K562 (cell line): ENCODE data around the gene HPCA. TPM values are rescaled to one million over a fixed set of nuclear protein-coding genes. Genes with fewer than 3 reads are reported as not detected.

Source experiments
- CTBP1 ChIP-seq: fragments of 450-650 bp; IDR thresholded peaks from 2 replicates; pipeline ENCODE4 v1.6.1; 2016; ENCODE audit warnings: borderline replicate concordance
- GATAD2A ChIP-seq: fragments of 450-650 bp; IDR thresholded peaks from 2 replicates; pipeline ENCODE4 v1.6.1; 2017
- KLF16 ChIP-seq: IDR thresholded peaks from 2 replicates; pipeline ENCODE4 v1.6.1; 2016; ENCODE audit warnings: antibody characterized with exemption
- PRDM10 ChIP-seq: fragments of 450-650 bp; IDR thresholded peaks from 2 replicates; pipeline ENCODE4 v1.6.1; 2018; ENCODE audit not compliant: partially characterized antibody
- PTRF ChIP-seq: fragments of 450-650 bp; IDR thresholded peaks from 2 replicates; pipeline ENCODE4 v1.6.1; 2016; ENCODE audit warnings: mild to moderate bottlenecking, missing genetic modification characterization, missing compliant biosample characterization
- RAD51 ChIP-seq: fragments of 450-650 bp; IDR thresholded peaks from 2 replicates; pipeline ENCODE4 v1.7.1; 2016; ENCODE audit warnings: low read depth, mild to moderate bottlenecking, borderline replicate concordance
- SMC3 ChIP-seq: conservative IDR thresholded peaks from 2 replicates; pipeline ENCODE4 v1.6.1; 2011; ENCODE audit warnings: low read depth, low read length, improper control_type of control experiment; ENCODE audit not compliant: insufficient read depth
- STAG1 ChIP-seq: sonication (generic); formaldehyde crosslinking; IDR thresholded peaks from 2 replicates; pipeline ENCODE4 v1.5.0; 2020; ENCODE audit warnings: missing genetic modification reagents, borderline replicate concordance
- UBTF ChIP-seq, 2 experiments: IDR thresholded peaks; 2 replicates each; pipeline ENCODE4 v1.6.1; 2012; ENCODE audit warnings: improper control_type of control experiment in 2 of 2, low read depth in 2 of 2, low read length in 2 of 2, borderline replicate concordance in 1 of 2
- ZBTB49 ChIP-seq: sonication (generic); formaldehyde crosslinking; IDR thresholded peaks from 2 replicates; pipeline ENCODE4 v1.8.0; 2022; ENCODE audit warnings: missing genetic modification reagents, mild to moderate bottlenecking, borderline replicate concordance
- ZNF175 ChIP-seq: fragments of 200-800 bp; sonication (Bioruptor generic); IDR thresholded peaks from 2 replicates; pipeline ENCODE4 v1.6.1; 2016; ENCODE audit warnings: low read depth, mild to moderate bottlenecking, missing genetic modification characterization, missing compliant biosample characterization
- ZNF212 ChIP-seq: fragments of 450-650 bp; formaldehyde crosslinking; IDR thresholded peaks from 2 replicates; pipeline ENCODE4 v1.4.0; 2020; ENCODE audit warnings: mild to moderate bottlenecking
- ZNF609 ChIP-seq: sonication (generic); formaldehyde crosslinking; IDR thresholded peaks from 2 replicates; pipeline ENCODE4 v1.8.1; 2023; ENCODE audit warnings: missing genetic modification reagents, mild to moderate bottlenecking, borderline replicate concordance
- polyA plus RNA-seq, 8 experiments: library from polyadenylated mRNA; depleted of rRNA in 4 of 8; stranded (reverse) in 5 of 8; unstranded in 3 of 8; fragments of >200 nt; fragmentation: Nextera tagmentation in 2 of 8; fragmentation: Illumina TruSeq in 1 of 8; extraction: Ambion mirVana in 2 of 8; extraction: Trizol in 1 of 8; gene quantifications; 2 replicates each; pipeline versions ENCODE4 v1.2.1 to v1.2.3, GENCODE V29; 2011 to 2014; ENCODE audit warnings: inconsistent platforms in 1 of 8, missing spikeins in 1 of 8
- total RNA-seq, 7 experiments: library from RNA; depleted of rRNA in 6 of 7; stranded (reverse); fragments of >200 nt in 6 of 7; fragmentation: Illumina TruSeq in 2 of 7; extraction: Trizol in 2 of 7; gene quantifications; 2 replicates each; pipeline versions ENCODE4 v1.2.1 to v1.2.3, GENCODE V29; 2011 to 2021; ENCODE audit warnings: low replicate concordance in 1 of 7

Gene HPCA
- total and polyA plus RNA-seq, 9 of the 15 experiments (the other 6 are each of a cell fraction or from before 2014, with no cell fraction given): not detected

- TF ChIP-seq UBTF (IDR thresholded peaks at IDR 0.05; ENCODE audit: borderline replicate concordance in 1 of 2, low read depth in 2 of 2, low read length in 2 of 2) (0 out of 4 replicates have a peak, but pooled peaks of 1 of the 2 experiments have one; percentile 29), STAG1 (CRISPR knock-in tag) (peak; percentile 99), ZNF175 (CRISPR knock-in tag) (peak; percentile 88), ZNF212 (CRISPR knock-in tag) (no peak), CTBP1 (peak; percentile 59; the same call in 1 of the 2 replicates), ZBTB49 (CRISPR knock-in tag) (peak; percentile 99), ZNF609 (CRISPR knock-in tag) (peak; percentile 99), KLF16 (peak; percentile 64), SMC3 (peak; percentile 73), PRDM10 (no peak), GATAD2A (no peak), RAD51 (no peak), PTRF (no peak)
Measured at GRCh38 chr1:32886004-32886827, at the start of gene HPCA (continued).
